HCT116 (cell line): ENCODE results near the gene CUBN. TPM values are rescaled to one million over a fixed set of nuclear protein-coding genes. Genes with fewer than 3 reads are reported as not detected.

Experiments
- ATAC-seq: fragments of 200-7000 bp; cut with Tn5 transposase; 2 replicates; pipeline ENCODE4 v1.9.1; 2020; ENCODE audit warnings: mild to moderate bottlenecking, moderate library complexity
- BruUV-seq: library from RNA; stranded (reverse); fragments of 400-500 nt; replicated peaks from 2 replicates; lab custom pipeline; 2021; lab: Mats Ljungman, UMichigan
- CTCF ChIA-PET: fragments of 300-600 bp; sonication (Branson Sonifier 250); formaldehyde crosslinking; loops from one replicate; lab custom pipeline; 2021; ENCODE audit warnings: antibody characterized with exemption; lab: Charles Lee
- POLR2A ChIA-PET: fragments of 300-600, 350-600 bp; sonication (Branson Sonifier 250); formaldehyde crosslinking; loops from one replicate; lab custom pipeline; 2021; ENCODE audit warnings: antibody characterized with exemption; lab: Charles Lee
- RAD21 ChIA-PET, 2 experiments: fragments of 300-600 bp; sonication (Branson Sonifier 250); formaldehyde crosslinking; loops; one replicate each; lab custom pipeline; 2023; ENCODE audit warnings: low total read pairs in 2 of 2; ENCODE audit not compliant: uncharacterized antibody in 2 of 2, unreplicated experiment in 2 of 2, low non-redundant PET in 1 of 2; lab: Charles Lee
- DNase-seq: peaks from one replicate; pipeline ENCODE4 v3.0.0-alpha.2; 2010; ENCODE audit warnings: low read depth, low spot score
- H2AFZ ChIP-seq: fragments of 200-600 bp; shearing (Covaris generic), sonication (generic); 2 replicates; pipeline ENCODE4 v1.6.1; 2017; ENCODE audit warnings: low read depth, mixed run types, mixed read lengths, antibody characterized with exemption, low read length; ENCODE audit not compliant: poor library complexity, severe bottlenecking
- H3K27ac ChIP-seq: 2 replicates; pipeline ENCODE4 v1.5.1; 2012; ENCODE audit warnings: low read depth, low read length
- H3K27me3 ChIP-seq: fragments of 200-600 bp; sonication (generic); 2 replicates; pipeline ENCODE4 v1.6.1; 2016; ENCODE audit warnings: mixed run types, low read length, mixed read lengths; ENCODE audit not compliant: insufficient read depth
- H3K36me3 ChIP-seq, 2 experiments: fragments of 200-500 bp in 1 of 2; fragments of 200-600 bp in 1 of 2; sonication (Bioruptor generic) in 1 of 2; sonication (generic) in 1 of 2; 2 replicates each; pipeline versions ENCODE4 v1.5.1 to v1.6.1; 2014 to 2016; ENCODE audit warnings: low read length in 2 of 2, inconsistent platforms in 1 of 2, mixed read lengths in 1 of 2, mixed run types in 1 of 2; ENCODE audit not compliant: insufficient read depth in 2 of 2, control insufficient read depth in 1 of 2
- H3K4me1 ChIP-seq, 2 experiments: fragments of 200-600 bp in 1 of 2; sonication (generic) in 1 of 2; 2 replicates each; pipeline versions ENCODE4 v1.5.1 to v1.6.1; 2012 to 2017; ENCODE audit warnings: low read length in 2 of 2, inconsistent platforms in 1 of 2, mild to moderate bottlenecking in 1 of 2, mixed read lengths in 1 of 2, mixed run types in 1 of 2, moderate library complexity in 1 of 2; ENCODE audit not compliant: insufficient read depth in 2 of 2, control insufficient read depth in 1 of 2
- H3K4me2 ChIP-seq: fragments of 200-600 bp; sonication (generic); 2 replicates; pipeline ENCODE4 v1.6.1; 2017; ENCODE audit warnings: mixed run types, low read length, mixed read lengths
- H3K4me3 ChIP-seq, 2 experiments: fragments of 200-600 bp in 1 of 2; sonication (generic) in 1 of 2; replicated peaks in 1 of 2; 2 replicates each; pipeline ENCODE4 v1.5.1; 2011 to 2016; ENCODE audit warnings: low read length in 2 of 2, control low read depth in 1 of 2, low read depth in 1 of 2, mild to moderate bottlenecking in 1 of 2, mixed read lengths in 1 of 2, mixed run types in 1 of 2
- H3K79me2 ChIP-seq: fragments of 200-600 bp; sonication (generic); 2 replicates; pipeline ENCODE4 v1.6.1; 2017; ENCODE audit warnings: mild to moderate bottlenecking, mixed run types, low read length, moderate library complexity, mixed read lengths; ENCODE audit not compliant: insufficient read depth
- H3K9ac ChIP-seq: fragments of 200-600 bp; sonication (generic); 2 replicates; pipeline ENCODE4 v1.6.1; 2016; ENCODE audit warnings: low read length, mixed read lengths
- H3K9me2 ChIP-seq: fragments of 200-600 bp; sonication (generic), shearing (Covaris generic); 2 replicates; pipeline ENCODE4 v1.6.1; 2017; ENCODE audit warnings: mixed run types, mild to moderate bottlenecking, moderate library complexity; ENCODE audit not compliant: insufficient read depth
- H3K9me3 ChIP-seq, 2 experiments: fragments of 200-500 bp in 1 of 2; fragments of 200-600 bp in 1 of 2; sonication (Bioruptor generic) in 1 of 2; sonication (generic) in 1 of 2; 2 replicates each; pipeline ENCODE4 v1.6.1; 2014 to 2017; ENCODE audit warnings: low read length in 2 of 2, mixed read lengths in 2 of 2, inconsistent platforms in 1 of 2, low read depth in 1 of 2, mild to moderate bottlenecking in 1 of 2, mixed run types in 1 of 2, moderate library complexity in 1 of 2; ENCODE audit not compliant: control insufficient read depth in 1 of 2, insufficient read depth in 1 of 2
- H4K20me1 ChIP-seq: fragments of 200-600 bp; sonication (generic), shearing (Covaris generic); 2 replicates; pipeline ENCODE4 v1.6.1; 2017; ENCODE audit warnings: mixed run types, mild to moderate bottlenecking, moderate library complexity; ENCODE audit not compliant: insufficient read depth
- CEBPB ChIP-seq: IDR thresholded peaks from 2 replicates; pipeline ENCODE4 v1.6.1; 2012; ENCODE audit warnings: low read depth
- EGR1 ChIP-seq: IDR thresholded peaks from 2 replicates; pipeline ENCODE4 v1.6.1; 2012; ENCODE audit warnings: low read depth
- ELF1 ChIP-seq: IDR thresholded peaks from 2 replicates; pipeline ENCODE4 v1.6.1; 2012; ENCODE audit warnings: low read depth, borderline replicate concordance
- EZH2 ChIP-seq: fragments of 200-600 bp; sonication (generic); IDR thresholded peaks from 2 replicates; pipeline ENCODE4 v1.6.1; 2017; ENCODE audit warnings: antibody characterized with exemption, mixed run types
- EZH2phosphoT487 ChIP-seq: fragments of 200-600 bp; IDR thresholded peaks from 2 replicates; pipeline ENCODE4 v1.6.1; 2018; ENCODE audit warnings: antibody characterized with exemption, borderline replicate concordance
- FOSL1 ChIP-seq: IDR thresholded peaks from 2 replicates; pipeline ENCODE4 v1.6.1; 2012; ENCODE audit warnings: low read depth
- JUND ChIP-seq: IDR thresholded peaks from 2 replicates; pipeline ENCODE4 v1.6.1; 2012
- POLR2AphosphoS5 ChIP-seq: IDR thresholded peaks from 2 replicates; pipeline ENCODE4 v1.6.1; 2011; ENCODE audit warnings: mild to moderate bottlenecking, low read depth, low read length, moderate library complexity
- RAD21 ChIP-seq: IDR thresholded peaks from 2 replicates; pipeline ENCODE4 v1.6.1; 2012; ENCODE audit warnings: low read depth, mild to moderate bottlenecking
- SP1 ChIP-seq: IDR thresholded peaks from 2 replicates; pipeline ENCODE4 v1.6.1; 2012; ENCODE audit warnings: low read depth
- SRF ChIP-seq: IDR thresholded peaks from 2 replicates; pipeline ENCODE4 v1.6.1; 2012; ENCODE audit warnings: low read depth
- TCF7L2 ChIP-seq: IDR thresholded peaks from 2 replicates; pipeline ENCODE4 v1.7.0; 2011; ENCODE audit warnings: borderline replicate concordance, inconsistent platforms; ENCODE audit not compliant: insufficient read depth, insufficient read length; ENCODE audit errors: extremely low read depth
- YY1 ChIP-seq: IDR thresholded peaks from 2 replicates; pipeline ENCODE4 v1.6.1; 2011; ENCODE audit warnings: low read length, low read depth, moderate library complexity, mild to moderate bottlenecking; ENCODE audit not compliant: insufficient replicate concordance; ENCODE audit errors: extremely low read depth
- ZNF274 ChIP-seq: fragments of 200-500 bp; sonication (Bioruptor generic); IDR thresholded peaks from 2 replicates; pipeline ENCODE4 v1.6.1; 2014; ENCODE audit warnings: mild to moderate bottlenecking, low read depth, low read length, inconsistent platforms
- intact Hi-C: fragments of 100-400 bp; cut with micrococcal nuclease; formaldehyde crosslinking; loops from 2 replicates; pipeline ENCODE4 v1.10.0; 2022
- total RNA-seq: library from RNA; stranded (reverse); gene quantifications from one replicate; pipeline ENCODE4 v1.2.1, GENCODE V29; 2021; ENCODE audit not compliant: unreplicated experiment
- TF ChIP-seq, protein P1 (sequence below), 3 experiments: fragments of 200-600 bp in 1 of 3; sonication (generic) in 1 of 3; IDR thresholded peaks in 2 of 3; conservative IDR thresholded peaks in 1 of 3; 2 replicates each; pipeline ENCODE4 v1.5.1; 2012 to 2017; ENCODE audit warnings: low read depth in 2 of 3, low read length in 2 of 3, antibody characterized with exemption in 1 of 3, borderline replicate concordance in 1 of 3, control low read depth in 1 of 3, mild to moderate bottlenecking in 1 of 3, mixed read lengths in 1 of 3, mixed run types in 1 of 3, moderate library complexity in 1 of 3; ENCODE audit not compliant: insufficient read depth in 1 of 3
- TF ChIP-seq, protein P2 (sequence below): IDR thresholded peaks from 2 replicates; pipeline ENCODE4 v1.6.1; 2012; ENCODE audit warnings: low read depth
- TF ChIP-seq, protein P3 (sequence below): IDR thresholded peaks from 2 replicates; pipeline ENCODE4 v1.6.1; 2011; ENCODE audit warnings: mild to moderate bottlenecking, low read length, moderate library complexity; ENCODE audit not compliant: insufficient replicate concordance; ENCODE audit errors: extremely low read depth
- TF ChIP-seq, protein P4 (sequence below): IDR thresholded peaks from 2 replicates; pipeline ENCODE4 v1.6.1; 2012
- TF ChIP-seq, protein P5 (sequence below): IDR thresholded peaks from 2 replicates; pipeline ENCODE4 v1.6.1; 2012

The CUBN gene
- total RNA-seq, 1 experiment from 2014 or later: 1.2 TPM

DNA sequence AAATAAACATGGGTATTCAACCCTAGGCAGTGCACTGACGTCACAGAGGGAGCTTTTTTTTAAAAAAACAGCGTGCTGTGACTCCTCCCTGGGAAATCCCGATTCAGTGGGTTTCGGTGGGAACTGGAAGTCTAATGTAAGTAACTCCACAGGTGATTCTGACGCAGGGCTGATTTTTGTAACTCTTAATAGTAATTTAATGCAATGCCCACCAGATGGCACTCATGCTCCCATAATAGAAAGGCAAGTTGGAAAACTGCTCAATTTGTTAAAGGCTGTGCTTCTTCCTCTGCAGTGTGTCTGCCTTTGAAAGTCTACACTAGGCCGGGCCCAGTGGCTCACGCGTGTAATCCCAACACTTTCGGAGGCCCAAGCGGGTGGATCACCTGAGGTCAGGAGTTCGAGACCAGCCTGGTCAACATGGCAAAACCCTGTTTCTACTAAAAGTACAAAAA is 301.5 kb downstream of the CUBN start:
- Histone ChIP-seq H3K9ac (no peak overlapping the region), H3K9me3 (peaks cover 2 to 3% of the 10 kb centered on the region in 2 experiments; a peak in 2 of 4 replicates), H4K20me1 (no peaks in the 10 kb centered on the region), H3K4me2 (peak overlapping the region; percentile 49), H2AFZ (peak overlapping the region; percentile 19), H3K27ac (no peak overlapping the region), H3K4me1 (no peaks in the 10 kb centered on the region; a peak in 1 of 4 replicates), H3K27me3 (no peaks in the 10 kb centered on the region), H3K4me3 (no peak overlapping the region), H3K79me2 (no peaks in the 10 kb centered on the region), H3K36me3 (no peaks in the 10 kb centered on the region), H3K9me2 (no peaks in the 10 kb centered on the region)
- ChIA-PET RAD21 (interaction anchor here in 1 of 2 experiments (0.6 kb wide), 1 partner anchor 1450 kb away, joined by 4 read pairs; no protein-coding TSS in a partner anchor), CTCF (interaction anchor here (0.7 to 1.0 kb wide), 3 partner anchors 11 to 429 kb away, joined by 3 to 4 read pairs (median 3); partner anchors contain the start of gene RSU1), POLR2A (interaction anchor here (0.7 kb wide), 1 partner anchor 986 kb away, joined by 3 read pairs; no protein-coding TSS in a partner anchor)
- ATAC-seq (peak; percentile 90), DNase-seq (peak; percentile 83)
- intact Hi-C loops: loop anchor here (1.0 to 5.0 kb wide), 4 partner anchors 421 to 769 kb away; no protein-coding TSS in a partner anchor
- BruUV-seq: no TSS peak
- TF ChIP-seq CEBPB: peak; percentile 25; the same call in 1 of the 2 replicates
- no peak for TF ChIP-seq EZH2phosphoT487
- peak; percentile 17 for TF ChIP-seq TCF7L2
- TF ChIP-seq, protein P1, sequence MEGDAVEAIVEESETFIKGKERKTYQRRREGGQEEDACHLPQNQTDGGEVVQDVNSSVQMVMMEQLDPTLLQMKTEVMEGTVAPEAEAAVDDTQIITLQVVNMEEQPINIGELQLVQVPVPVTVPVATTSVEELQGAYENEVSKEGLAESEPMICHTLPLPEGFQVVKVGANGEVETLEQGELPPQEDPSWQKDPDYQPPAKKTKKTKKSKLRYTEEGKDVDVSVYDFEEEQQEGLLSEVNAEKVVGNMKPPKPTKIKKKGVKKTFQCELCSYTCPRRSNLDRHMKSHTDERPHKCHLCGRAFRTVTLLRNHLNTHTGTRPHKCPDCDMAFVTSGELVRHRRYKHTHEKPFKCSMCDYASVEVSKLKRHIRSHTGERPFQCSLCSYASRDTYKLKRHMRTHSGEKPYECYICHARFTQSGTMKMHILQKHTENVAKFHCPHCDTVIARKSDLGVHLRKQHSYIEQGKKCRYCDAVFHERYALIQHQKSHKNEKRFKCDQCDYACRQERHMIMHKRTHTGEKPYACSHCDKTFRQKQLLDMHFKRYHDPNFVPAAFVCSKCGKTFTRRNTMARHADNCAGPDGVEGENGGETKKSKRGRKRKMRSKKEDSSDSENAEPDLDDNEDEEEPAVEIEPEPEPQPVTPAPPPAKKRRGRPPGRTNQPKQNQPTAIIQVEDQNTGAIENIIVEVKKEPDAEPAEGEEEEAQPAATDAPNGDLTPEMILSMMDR (IDR thresholded peaks at IDR 0.05 in 2 of 3, conservative IDR thresholded peaks at IDR 0.05 in 1 of 3; ENCODE audit: borderline replicate concordance in 1 of 3, insufficient read depth in 1 of 3, low read depth in 2 of 3, low read length in 2 of 3): peak; percentile 46 to 57 (median 54); a peak in 5 of 6 replicates
- peak; percentile 83 for TF ChIP-seq RAD21
- TF ChIP-seq ZNF274: no peak
- TF ChIP-seq, protein P2, sequence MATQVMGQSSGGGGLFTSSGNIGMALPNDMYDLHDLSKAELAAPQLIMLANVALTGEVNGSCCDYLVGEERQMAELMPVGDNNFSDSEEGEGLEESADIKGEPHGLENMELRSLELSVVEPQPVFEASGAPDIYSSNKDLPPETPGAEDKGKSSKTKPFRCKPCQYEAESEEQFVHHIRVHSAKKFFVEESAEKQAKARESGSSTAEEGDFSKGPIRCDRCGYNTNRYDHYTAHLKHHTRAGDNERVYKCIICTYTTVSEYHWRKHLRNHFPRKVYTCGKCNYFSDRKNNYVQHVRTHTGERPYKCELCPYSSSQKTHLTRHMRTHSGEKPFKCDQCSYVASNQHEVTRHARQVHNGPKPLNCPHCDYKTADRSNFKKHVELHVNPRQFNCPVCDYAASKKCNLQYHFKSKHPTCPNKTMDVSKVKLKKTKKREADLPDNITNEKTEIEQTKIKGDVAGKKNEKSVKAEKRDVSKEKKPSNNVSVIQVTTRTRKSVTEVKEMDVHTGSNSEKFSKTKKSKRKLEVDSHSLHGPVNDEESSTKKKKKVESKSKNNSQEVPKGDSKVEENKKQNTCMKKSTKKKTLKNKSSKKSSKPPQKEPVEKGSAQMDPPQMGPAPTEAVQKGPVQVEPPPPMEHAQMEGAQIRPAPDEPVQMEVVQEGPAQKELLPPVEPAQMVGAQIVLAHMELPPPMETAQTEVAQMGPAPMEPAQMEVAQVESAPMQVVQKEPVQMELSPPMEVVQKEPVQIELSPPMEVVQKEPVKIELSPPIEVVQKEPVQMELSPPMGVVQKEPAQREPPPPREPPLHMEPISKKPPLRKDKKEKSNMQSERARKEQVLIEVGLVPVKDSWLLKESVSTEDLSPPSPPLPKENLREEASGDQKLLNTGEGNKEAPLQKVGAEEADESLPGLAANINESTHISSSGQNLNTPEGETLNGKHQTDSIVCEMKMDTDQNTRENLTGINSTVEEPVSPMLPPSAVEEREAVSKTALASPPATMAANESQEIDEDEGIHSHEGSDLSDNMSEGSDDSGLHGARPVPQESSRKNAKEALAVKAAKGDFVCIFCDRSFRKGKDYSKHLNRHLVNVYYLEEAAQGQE: no peak
- no peak for TF ChIP-seq ELF1
- no peak for TF ChIP-seq POLR2AphosphoS5
- TF ChIP-seq SRF: no peak
- TF ChIP-seq EGR1: no peak
- TF ChIP-seq, protein P3, sequence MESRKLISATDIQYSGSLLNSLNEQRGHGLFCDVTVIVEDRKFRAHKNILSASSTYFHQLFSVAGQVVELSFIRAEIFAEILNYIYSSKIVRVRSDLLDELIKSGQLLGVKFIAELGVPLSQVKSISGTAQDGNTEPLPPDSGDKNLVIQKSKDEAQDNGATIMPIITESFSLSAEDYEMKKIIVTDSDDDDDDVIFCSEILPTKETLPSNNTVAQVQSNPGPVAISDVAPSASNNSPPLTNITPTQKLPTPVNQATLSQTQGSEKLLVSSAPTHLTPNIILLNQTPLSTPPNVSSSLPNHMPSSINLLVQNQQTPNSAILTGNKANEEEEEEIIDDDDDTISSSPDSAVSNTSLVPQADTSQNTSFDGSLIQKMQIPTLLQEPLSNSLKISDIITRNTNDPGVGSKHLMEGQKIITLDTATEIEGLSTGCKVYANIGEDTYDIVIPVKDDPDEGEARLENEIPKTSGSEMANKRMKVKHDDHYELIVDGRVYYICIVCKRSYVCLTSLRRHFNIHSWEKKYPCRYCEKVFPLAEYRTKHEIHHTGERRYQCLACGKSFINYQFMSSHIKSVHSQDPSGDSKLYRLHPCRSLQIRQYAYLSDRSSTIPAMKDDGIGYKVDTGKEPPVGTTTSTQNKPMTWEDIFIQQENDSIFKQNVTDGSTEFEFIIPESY: no peak
- TF ChIP-seq, protein P4, sequence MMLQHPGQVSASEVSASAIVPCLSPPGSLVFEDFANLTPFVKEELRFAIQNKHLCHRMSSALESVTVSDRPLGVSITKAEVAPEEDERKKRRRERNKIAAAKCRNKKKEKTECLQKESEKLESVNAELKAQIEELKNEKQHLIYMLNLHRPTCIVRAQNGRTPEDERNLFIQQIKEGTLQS: no peak
- no peak for TF ChIP-seq JUND
- TF ChIP-seq FOSL1: no peak
- TF ChIP-seq, protein P5, sequence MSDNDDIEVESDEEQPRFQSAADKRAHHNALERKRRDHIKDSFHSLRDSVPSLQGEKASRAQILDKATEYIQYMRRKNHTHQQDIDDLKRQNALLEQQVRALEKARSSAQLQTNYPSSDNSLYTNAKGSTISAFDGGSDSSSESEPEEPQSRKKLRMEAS: peak; percentile 39; the same call in 1 of the 2 replicates
- TF ChIP-seq SP1: no peak
- TF ChIP-seq EZH2: no peak
- no peak for TF ChIP-seq YY1
